ENCODE results near the gene MYBBP1A. TPM values are rescaled to one million over a fixed set of nuclear protein-coding genes. Genes with fewer than 3 reads are reported as not detected.

Gene MYBBP1A
- total and polyA plus RNA-seq, 9 of the 15 experiments (the other 6 are each of a cell fraction or from before 2014, with no cell fraction given): 2.0 to 114 (median 47.2) TPM

DNA sequence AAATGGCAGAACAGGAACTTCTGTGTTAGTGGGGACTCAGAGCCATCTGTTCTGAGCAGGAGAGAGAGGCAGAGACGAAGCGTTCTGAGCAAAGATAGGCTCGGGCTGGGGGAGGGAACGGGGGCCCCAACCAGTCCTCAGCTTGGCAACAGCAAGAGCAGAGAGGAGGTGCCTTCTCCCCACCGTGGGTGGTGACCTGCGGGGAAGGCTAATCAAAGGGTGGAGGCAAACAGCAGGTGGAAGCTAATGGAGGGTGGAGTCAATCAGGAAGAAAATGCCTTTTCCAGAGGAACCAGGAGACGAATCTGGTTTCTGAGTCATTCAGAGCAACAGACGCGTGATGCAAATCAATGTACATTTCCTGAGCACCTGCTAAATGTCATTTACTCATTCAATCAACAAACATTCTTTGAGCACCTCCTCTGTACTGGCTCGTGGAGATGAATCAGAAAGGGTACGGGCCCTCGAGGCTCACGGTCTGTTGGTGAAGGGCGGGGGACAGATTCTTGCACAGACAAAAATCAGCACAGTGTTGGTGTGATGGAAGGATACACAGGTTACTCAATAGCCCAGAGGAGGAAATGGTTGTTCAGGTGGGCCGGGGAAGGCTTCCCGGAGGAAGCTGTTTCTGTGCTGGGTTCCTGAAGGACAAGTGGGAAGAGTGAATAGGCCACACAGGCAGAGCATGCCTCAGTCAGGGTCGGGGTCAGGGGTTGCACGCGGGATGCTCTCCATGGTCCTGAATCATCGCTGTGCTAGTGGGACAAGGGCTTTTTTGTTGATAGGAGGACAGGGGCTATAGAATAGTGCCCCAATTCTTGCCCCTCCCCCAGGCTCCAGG, 62.2 kb downstream of the MYBBP1A start (continued):
- TF ChIP-seq, protein P1, sequence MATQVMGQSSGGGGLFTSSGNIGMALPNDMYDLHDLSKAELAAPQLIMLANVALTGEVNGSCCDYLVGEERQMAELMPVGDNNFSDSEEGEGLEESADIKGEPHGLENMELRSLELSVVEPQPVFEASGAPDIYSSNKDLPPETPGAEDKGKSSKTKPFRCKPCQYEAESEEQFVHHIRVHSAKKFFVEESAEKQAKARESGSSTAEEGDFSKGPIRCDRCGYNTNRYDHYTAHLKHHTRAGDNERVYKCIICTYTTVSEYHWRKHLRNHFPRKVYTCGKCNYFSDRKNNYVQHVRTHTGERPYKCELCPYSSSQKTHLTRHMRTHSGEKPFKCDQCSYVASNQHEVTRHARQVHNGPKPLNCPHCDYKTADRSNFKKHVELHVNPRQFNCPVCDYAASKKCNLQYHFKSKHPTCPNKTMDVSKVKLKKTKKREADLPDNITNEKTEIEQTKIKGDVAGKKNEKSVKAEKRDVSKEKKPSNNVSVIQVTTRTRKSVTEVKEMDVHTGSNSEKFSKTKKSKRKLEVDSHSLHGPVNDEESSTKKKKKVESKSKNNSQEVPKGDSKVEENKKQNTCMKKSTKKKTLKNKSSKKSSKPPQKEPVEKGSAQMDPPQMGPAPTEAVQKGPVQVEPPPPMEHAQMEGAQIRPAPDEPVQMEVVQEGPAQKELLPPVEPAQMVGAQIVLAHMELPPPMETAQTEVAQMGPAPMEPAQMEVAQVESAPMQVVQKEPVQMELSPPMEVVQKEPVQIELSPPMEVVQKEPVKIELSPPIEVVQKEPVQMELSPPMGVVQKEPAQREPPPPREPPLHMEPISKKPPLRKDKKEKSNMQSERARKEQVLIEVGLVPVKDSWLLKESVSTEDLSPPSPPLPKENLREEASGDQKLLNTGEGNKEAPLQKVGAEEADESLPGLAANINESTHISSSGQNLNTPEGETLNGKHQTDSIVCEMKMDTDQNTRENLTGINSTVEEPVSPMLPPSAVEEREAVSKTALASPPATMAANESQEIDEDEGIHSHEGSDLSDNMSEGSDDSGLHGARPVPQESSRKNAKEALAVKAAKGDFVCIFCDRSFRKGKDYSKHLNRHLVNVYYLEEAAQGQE (IDR thresholded peaks at IDR 0.05; ENCODE audit: borderline replicate concordance): peak; percentile 99
- TF ChIP-seq, protein P1 (CRISPR knock-in tag; IDR thresholded peaks at IDR 0.05; ENCODE audit: low read depth): peak; percentile 95
- TF ChIP-seq ELF1 (tag; IDR thresholded peaks at IDR 0.05): no peak
- no peak for TF ChIP-seq SMARCA5 (IDR thresholded peaks at IDR 0.05)
- TF ChIP-seq BHLHE40 (IDR thresholded peaks at IDR 0.05; ENCODE audit: low read length): peak; percentile 82
- TF ChIP-seq FOXP1 (CRISPR knock-in tag; IDR thresholded peaks at IDR 0.05): no peak
- peak; percentile 95 for TF ChIP-seq MIER1 (IDR thresholded peaks at IDR 0.05; ENCODE audit: low read depth)
- no peak for TF ChIP-seq RBM15 (IDR thresholded peaks at IDR 0.05; ENCODE audit: insufficient read depth, low read length)
- TF ChIP-seq, protein P2, sequence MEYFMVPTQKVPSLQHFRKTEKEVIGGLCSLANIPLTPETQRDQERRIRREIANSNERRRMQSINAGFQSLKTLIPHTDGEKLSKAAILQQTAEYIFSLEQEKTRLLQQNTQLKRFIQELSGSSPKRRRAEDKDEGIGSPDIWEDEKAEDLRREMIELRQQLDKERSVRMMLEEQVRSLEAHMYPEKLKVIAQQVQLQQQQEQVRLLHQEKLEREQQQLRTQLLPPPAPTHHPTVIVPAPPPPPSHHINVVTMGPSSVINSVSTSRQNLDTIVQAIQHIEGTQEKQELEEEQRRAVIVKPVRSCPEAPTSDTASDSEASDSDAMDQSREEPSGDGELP (CRISPR knock-in tag; IDR thresholded peaks at IDR 0.05; ENCODE audit: borderline replicate concordance): peak; percentile 39; the same call in 1 of the 2 replicates
- TF ChIP-seq, protein P3, sequence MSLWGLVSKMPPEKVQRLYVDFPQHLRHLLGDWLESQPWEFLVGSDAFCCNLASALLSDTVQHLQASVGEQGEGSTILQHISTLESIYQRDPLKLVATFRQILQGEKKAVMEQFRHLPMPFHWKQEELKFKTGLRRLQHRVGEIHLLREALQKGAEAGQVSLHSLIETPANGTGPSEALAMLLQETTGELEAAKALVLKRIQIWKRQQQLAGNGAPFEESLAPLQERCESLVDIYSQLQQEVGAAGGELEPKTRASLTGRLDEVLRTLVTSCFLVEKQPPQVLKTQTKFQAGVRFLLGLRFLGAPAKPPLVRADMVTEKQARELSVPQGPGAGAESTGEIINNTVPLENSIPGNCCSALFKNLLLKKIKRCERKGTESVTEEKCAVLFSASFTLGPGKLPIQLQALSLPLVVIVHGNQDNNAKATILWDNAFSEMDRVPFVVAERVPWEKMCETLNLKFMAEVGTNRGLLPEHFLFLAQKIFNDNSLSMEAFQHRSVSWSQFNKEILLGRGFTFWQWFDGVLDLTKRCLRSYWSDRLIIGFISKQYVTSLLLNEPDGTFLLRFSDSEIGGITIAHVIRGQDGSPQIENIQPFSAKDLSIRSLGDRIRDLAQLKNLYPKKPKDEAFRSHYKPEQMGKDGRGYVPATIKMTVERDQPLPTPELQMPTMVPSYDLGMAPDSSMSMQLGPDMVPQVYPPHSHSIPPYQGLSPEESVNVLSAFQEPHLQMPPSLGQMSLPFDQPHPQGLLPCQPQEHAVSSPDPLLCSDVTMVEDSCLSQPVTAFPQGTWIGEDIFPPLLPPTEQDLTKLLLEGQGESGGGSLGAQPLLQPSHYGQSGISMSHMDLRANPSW (CRISPR knock-in tag; IDR thresholded peaks at IDR 0.05): no peak
- no peak for TF ChIP-seq JUNB (CRISPR knock-in tag; conservative IDR thresholded peaks at IDR 0.05)
- no peak for TF ChIP-seq PHB (CRISPR knock-in tag; IDR thresholded peaks at IDR 0.05)
- TF ChIP-seq NR2C1 (IDR thresholded peaks at IDR 0.05): peak; percentile 87
- peak; percentile 87 for TF ChIP-seq NR2C1 (tag; IDR thresholded peaks at IDR 0.05)
- TF ChIP-seq ZNF165 (CRISPR knock-in tag; IDR thresholded peaks at IDR 0.05; ENCODE audit: borderline replicate concordance): no peak

Measured in K562 (cell line).